Measurements from ENCODE around the gene KCNQ5. TPM values are rescaled to one million over a fixed set of nuclear protein-coding genes. Genes with fewer than 3 reads are reported as not detected.

KCNQ5 gene
- polyA plus RNA-seq, 1 donor (not counting 4 experiments of a cell fraction or from before 2014, with no cell fraction given) = 3.4 TPM

GRCh38 chr6:73104921-73105320 lies 483.1 kb downstream of the KCNQ5 start:
- Histone ChIP-seq H2AFZ (ENCODE audit: control insufficient read depth, low read length) (no peak overlapping the region), H3K9ac (ENCODE audit: control insufficient read depth, extremely low read depth, insufficient read depth, low read length) (no peak overlapping the region), H3K4me3 (ENCODE audit: control insufficient read depth in 2 of 3, extremely low read depth in 1 of 3, insufficient read depth in 2 of 3, low read depth in 1 of 3, low read length in 3 of 3) (no peak overlapping the region), H4K20me1 (ENCODE audit: control insufficient read depth, extremely low read depth, insufficient read depth, low read length) (no peaks in the 10 kb centered on the region), H3K36me3 (ENCODE audit: control insufficient read depth in 2 of 2, extremely low read depth in 1 of 2, insufficient read depth in 2 of 2, low read length in 2 of 2) (no peaks in the 10 kb centered on the region), H3K79me2 (ENCODE audit: control insufficient read depth, insufficient read depth, low read length) (no peaks in the 10 kb centered on the region), H3K4me1 (ENCODE audit: control insufficient read depth, extremely low read depth, insufficient read depth, low read length) (no peaks in the 10 kb centered on the region), H3K9me3 (ENCODE audit: control insufficient read depth, low read depth, low read length) (no peaks in the 10 kb centered on the region), H3K27ac (ENCODE audit: control insufficient read depth, insufficient read depth, low read length) (no peak overlapping the region), H3K9me1 (ENCODE audit: control insufficient read depth, extremely low read depth, insufficient read depth, low read length) (no peaks in the 10 kb centered on the region), H3K27me3 (ENCODE audit: control insufficient read depth, extremely low read depth, insufficient read depth, low read length) (no peaks in the 10 kb centered on the region), H3K4me2 (ENCODE audit: control insufficient read depth, extremely low read depth, insufficient read depth, low read depth, low read length) (no peak overlapping the region)
- no peak for TF ChIP-seq CTCF (optimal IDR thresholded peaks at IDR 0.05 in 1 of 3, IDR thresholded peaks at IDR 0.05 in 1 of 3, conservative IDR thresholded peaks at IDR 0.05 in 1 of 3; ENCODE audit: extremely low read depth in 1 of 3, insufficient read depth in 2 of 3, low read length in 3 of 3)
- no peak for TF ChIP-seq EZH2 (IDR thresholded peaks at IDR 0.05; ENCODE audit: low read length)
- dilution Hi-C loops (cut with MboI; ENCODE audit: extremely low pct_ligation_motif_present, low sequenced_read_pairs) = no loop called here
- DNase-seq (ENCODE audit: low read depth, low spot score) = no peak
- FAIRE-seq = no peak

- Histone ChIP-seq H3K9ac (ENCODE audit: control insufficient read depth, extremely low read depth, insufficient read depth, low read length) (no peak overlapping the region), H3K9me3 (ENCODE audit: control insufficient read depth, low read depth, low read length) (no peaks in the 10 kb centered on the region), H3K79me2 (ENCODE audit: control insufficient read depth, insufficient read depth, low read length) (no peaks in the 10 kb centered on the region), H4K20me1 (ENCODE audit: control insufficient read depth, extremely low read depth, insufficient read depth, low read length) (no peaks in the 10 kb centered on the region), H3K27me3 (ENCODE audit: control insufficient read depth, extremely low read depth, insufficient read depth, low read length) (no peaks in the 10 kb centered on the region), H3K9me1 (ENCODE audit: control insufficient read depth, extremely low read depth, insufficient read depth, low read length) (no peaks in the 10 kb centered on the region), H3K4me2 (ENCODE audit: control insufficient read depth, extremely low read depth, insufficient read depth, low read depth, low read length) (no peak overlapping the region), H3K4me1 (ENCODE audit: control insufficient read depth, extremely low read depth, insufficient read depth, low read length) (no peaks in the 10 kb centered on the region), H3K36me3 (ENCODE audit: control insufficient read depth in 2 of 2, extremely low read depth in 1 of 2, insufficient read depth in 2 of 2, low read length in 2 of 2) (no peaks in the 10 kb centered on the region), H2AFZ (ENCODE audit: control insufficient read depth, low read length) (no peak overlapping the region), H3K4me3 (ENCODE audit: control insufficient read depth in 2 of 3, extremely low read depth in 1 of 3, insufficient read depth in 2 of 3, low read depth in 1 of 3, low read length in 3 of 3) (no peak overlapping the region), H3K27ac (ENCODE audit: control insufficient read depth, insufficient read depth, low read length) (no peak overlapping the region)
- no peak for DNase-seq (ENCODE audit: low read depth, low spot score)
- no peak for FAIRE-seq
- dilution Hi-C loops (cut with MboI; ENCODE audit: extremely low pct_ligation_motif_present, low sequenced_read_pairs) = no loop called here
- no peak for TF ChIP-seq EZH2 (IDR thresholded peaks at IDR 0.05; ENCODE audit: low read length)
- TF ChIP-seq CTCF (optimal IDR thresholded peaks at IDR 0.05 in 1 of 3, IDR thresholded peaks at IDR 0.05 in 1 of 3, conservative IDR thresholded peaks at IDR 0.05 in 1 of 3; ENCODE audit: extremely low read depth in 1 of 3, insufficient read depth in 2 of 3, low read length in 3 of 3) = no peak
Observed at GRCh38 chr6:73107016-73107415, 485.2 kb downstream of the KCNQ5 start.

All from keratinocyte (primary cell).